Gastrocnemius medialis (tissue), 4 donors: ENCODE measurements around the gene ANKRD50. TPM values are rescaled to one million over a fixed set of nuclear protein-coding genes. Genes with fewer than 3 reads are reported as not detected.

Source experiments
- ATAC-seq, 2 donors: fragments of 150-250 bp; one replicate each; pipeline ENCODE4 v1.9.1; 2016
- DNase-seq, 2 donors: peaks; one replicate each; pipeline ENCODE4 v3.0.0-alpha.2; 2019
- H3K27ac ChIP-seq, 4 donors: fragments of 200-600 bp; sonication (generic); 1 replicate in 1 of 4; 2 replicates in 3 of 4; pipeline ENCODE4 v1.5.1; 2016 to 2018; ENCODE audit warnings: mild to moderate bottlenecking in 2 of 4, moderate library complexity in 1 of 4
- H3K27me3 ChIP-seq, 3 donors: fragments of 200-600 bp; sonication (generic) in 2 of 3; 1 replicate in 1 of 3; 2 replicates in 2 of 3; pipeline versions ENCODE4 v1.5.1 to v1.6.0; 2016 to 2019; ENCODE audit warnings: mild to moderate bottlenecking in 1 of 3, moderate library complexity in 1 of 3
- H3K36me3 ChIP-seq, 2 donors: fragments of 200-600 bp; sonication (generic) in 1 of 2; one replicate each; pipeline ENCODE4 v1.5.1; 2017 to 2018
- H3K4me1 ChIP-seq, 2 donors: fragments of 200-600 bp; sonication (generic) in 1 of 2; one replicate each; pipeline ENCODE4 v1.5.1; 2016 to 2017; ENCODE audit warnings: mild to moderate bottlenecking in 2 of 2
- H3K4me3 ChIP-seq, 4 donors: fragments of 200-600 bp; sonication (generic) in 3 of 4; 1 replicate in 1 of 4; 2 replicates in 3 of 4; pipeline ENCODE4 v1.5.1; 2016 to 2019; ENCODE audit warnings: mild to moderate bottlenecking in 2 of 4
- H3K9me3 ChIP-seq, 3 donors: fragments of 200-600 bp; sonication (generic) in 2 of 3; 1 replicate in 1 of 3; 2 replicates in 2 of 3; pipeline ENCODE4 v1.5.1; 2016 to 2019
- CTCF ChIP-seq, 5 experiments: fragments of 450-650 bp in 3 of 5; fragments of 200-600 bp in 2 of 5; sonication (generic) in 2 of 5; IDR thresholded peaks in 4 of 5; conservative IDR thresholded peaks in 1 of 5; 1 replicate in 4 of 5; 2 replicates in 1 of 5; pipeline ENCODE4 v1.5.1; 2016 to 2019; ENCODE audit warnings: antibody characterized with exemption in 5 of 5, mild to moderate bottlenecking in 3 of 5, moderate library complexity in 3 of 5
- POLR2A ChIP-seq, 2 donors: fragments of 450-650 bp; IDR thresholded peaks; one replicate each; pipeline ENCODE4 v1.6.1; 2017; ENCODE audit warnings: antibody characterized with exemption in 2 of 2, mild to moderate bottlenecking in 2 of 2, moderate library complexity in 2 of 2
- in situ Hi-C, 4 donors: fragments of 200-750 bp; cut with MboI; loops; one replicate each; pipeline versions ENCODE4 v1.15.0 to v1.8.0; 2017; ENCODE audit warnings: low sequenced_read_pairs in 4 of 4
- intact Hi-C: fragments of 100-400 bp; cut with DNase I; formaldehyde crosslinking; loops from one replicate; pipeline ENCODE4 v1.15.1; 2023; ENCODE audit warnings: low total_unique reads
- total RNA-seq, 4 donors: library from RNA; depleted of rRNA; stranded (reverse); fragments of >200 nt; gene quantifications; one replicate each; pipeline versions ENCODE4 v1.1.0 to v1.2.3, GENCODE V29; 2016

Gene ANKRD50
- total RNA-seq, 4 donors from 2014 or later, result 2.5 to 4.2 (median 3.3) TPM

- in situ Hi-C loops, result no loop called here
- Histone ChIP-seq H3K36me3 (no peaks in the 10 kb centered on the region), H3K9me3 (no peaks in the 10 kb centered on the region), H3K4me1 (no peaks in the 10 kb centered on the region), H3K27ac (no peak overlapping the region), H3K4me3 (no peak overlapping the region), H3K27me3 (no peaks in the 10 kb centered on the region)
- no peak for ATAC-seq
- no peak for DNase-seq
- no peak for TF ChIP-seq CTCF (IDR thresholded peaks at IDR 0.05 in 4 of 5, conservative IDR thresholded peaks at IDR 0.05 in 1 of 5)
- no peak for TF ChIP-seq POLR2A (IDR thresholded peaks at IDR 0.05)
- intact Hi-C loops, result no loop called here
Observed at GRCh38 chr4:124658795-124659194, 53.7 kb downstream of the ANKRD50 start.

- Histone ChIP-seq H3K36me3 (no peaks in the 10 kb centered on the region), H3K4me1 (no peaks in the 10 kb centered on the region), H3K27me3 (no peaks in the 10 kb centered on the region), H3K27ac (no peak overlapping the region), H3K9me3 (no peaks in the 10 kb centered on the region), H3K4me3 (no peak overlapping the region)
- in situ Hi-C loops, result no loop called here
- no peak for DNase-seq
- intact Hi-C loops, result no loop called here
- no peak for TF ChIP-seq POLR2A (IDR thresholded peaks at IDR 0.05)
- TF ChIP-seq CTCF (IDR thresholded peaks at IDR 0.05 in 4 of 5, conservative IDR thresholded peaks at IDR 0.05 in 1 of 5), result no peak
- no peak for ATAC-seq
Observed at GRCh38 chr4:124650614-124651013, 61.9 kb downstream of the ANKRD50 start.

GRCh38 chr4:124647599-124647998 is 64.9 kb downstream of the ANKRD50 start:
- Histone ChIP-seq H3K9me3 (no peaks in the 10 kb centered on the region), H3K27ac (no peak overlapping the region), H3K4me3 (no peak overlapping the region), H3K4me1 (no peaks in the 10 kb centered on the region), H3K36me3 (no peaks in the 10 kb centered on the region), H3K27me3 (no peaks in the 10 kb centered on the region)
- DNase-seq, result no peak
- TF ChIP-seq POLR2A (IDR thresholded peaks at IDR 0.05) (no peak), CTCF (IDR thresholded peaks at IDR 0.05 in 4 of 5, conservative IDR thresholded peaks at IDR 0.05 in 1 of 5) (no peak)
- in situ Hi-C loops, result no loop called here
- no peak for ATAC-seq
- intact Hi-C loops, result no loop called here

GRCh38 chr4:124644621-124645020 is 67.9 kb downstream of the ANKRD50 start:
- intact Hi-C loops, result no loop called here
- Histone ChIP-seq H3K4me3 (no peak overlapping the region), H3K4me1 (no peaks in the 10 kb centered on the region), H3K9me3 (no peaks in the 10 kb centered on the region), H3K27ac (no peak overlapping the region), H3K36me3 (no peaks in the 10 kb centered on the region), H3K27me3 (no peaks in the 10 kb centered on the region)
- TF ChIP-seq CTCF (IDR thresholded peaks at IDR 0.05 in 4 of 5, conservative IDR thresholded peaks at IDR 0.05 in 1 of 5) (no peak), POLR2A (IDR thresholded peaks at IDR 0.05) (no peak)
- in situ Hi-C loops, result no loop called here
- no peak for DNase-seq
- no peak for ATAC-seq

- Histone ChIP-seq H3K36me3 (no peaks in the 10 kb centered on the region), H3K4me3 (no peak overlapping the region), H3K27ac (no peak overlapping the region), H3K9me3 (no peaks in the 10 kb centered on the region), H3K27me3 (no peaks in the 10 kb centered on the region), H3K4me1 (no peaks in the 10 kb centered on the region)
- no peak for DNase-seq
- in situ Hi-C loops, result no loop called here
- ATAC-seq, result no peak
- intact Hi-C loops, result no loop called here
- no peak for TF ChIP-seq CTCF (IDR thresholded peaks at IDR 0.05 in 4 of 5, conservative IDR thresholded peaks at IDR 0.05 in 1 of 5)
- TF ChIP-seq POLR2A (IDR thresholded peaks at IDR 0.05), result no peak
Observed at GRCh38 chr4:124642846-124643245, 69.7 kb downstream of the ANKRD50 start.
